GM18499 (cell line): ENCODE measurements around the gene GRAMD2B.
"Not testable (repeated sequence)": the region's sequence is repeated elsewhere in the genome, so short reads cannot be mapped to it uniquely, and the experiment has no call there.

Experiments
- ATAC-seq: cut with Tn5 transposase; IDR thresholded peaks from one replicate; pipeline ENCODE4 v1.9.1; 2021; ENCODE audit warnings: moderate number of reproducible peaks; ENCODE audit not compliant: insufficient read depth, unreplicated experiment

Gene GRAMD2B

GRCh38 chr5:126446498-126447224 is 23.5 kb downstream of the GRAMD2B start:
- ATAC-seq, result peak; percentile 28

GRCh38 chr5:126448720-126449119 is 25.5 kb downstream of the GRAMD2B start:
- ATAC-seq, result no peak

- ATAC-seq, result peak; percentile 77
These were observed 26.6 kb downstream of the GRAMD2B start for GRCh38 chr5:126449751-126450271.

DNA sequence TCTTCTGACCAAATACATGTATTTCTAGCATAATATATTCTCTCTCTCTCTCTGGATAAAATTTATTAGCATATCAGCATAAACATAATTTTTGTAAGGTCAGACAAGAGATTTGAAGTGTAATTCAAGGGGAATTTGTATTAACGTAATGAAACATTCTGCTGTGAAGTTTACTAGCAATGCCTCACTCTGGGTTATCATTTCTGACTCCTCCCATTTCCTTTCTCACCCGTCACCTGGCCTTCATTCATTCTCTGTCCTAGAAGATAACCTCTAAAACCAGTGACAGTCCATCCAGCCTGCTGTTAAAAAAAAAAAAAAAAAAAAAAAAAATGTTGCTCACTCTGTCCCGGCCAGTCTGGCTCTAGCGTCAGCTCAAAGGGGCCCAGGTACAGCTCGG is 27.1 kb downstream of the GRAMD2B start:
- ATAC-seq, result peak; percentile 42

- no peak for ATAC-seq
These were observed 27.7 kb downstream of the GRAMD2B start for GRCh38 chr5:126450907-126451306.

- no peak for ATAC-seq
These were observed 29.3 kb downstream of the GRAMD2B start for GRCh38 chr5:126452477-126452876.

GRCh38 chr5:126454081-126454480 is 30.9 kb downstream of the GRAMD2B start:
- no peak for ATAC-seq

- no peak for ATAC-seq
These were observed 31.3 kb downstream of the GRAMD2B start for GRCh38 chr5:126454535-126454934.

DNA sequence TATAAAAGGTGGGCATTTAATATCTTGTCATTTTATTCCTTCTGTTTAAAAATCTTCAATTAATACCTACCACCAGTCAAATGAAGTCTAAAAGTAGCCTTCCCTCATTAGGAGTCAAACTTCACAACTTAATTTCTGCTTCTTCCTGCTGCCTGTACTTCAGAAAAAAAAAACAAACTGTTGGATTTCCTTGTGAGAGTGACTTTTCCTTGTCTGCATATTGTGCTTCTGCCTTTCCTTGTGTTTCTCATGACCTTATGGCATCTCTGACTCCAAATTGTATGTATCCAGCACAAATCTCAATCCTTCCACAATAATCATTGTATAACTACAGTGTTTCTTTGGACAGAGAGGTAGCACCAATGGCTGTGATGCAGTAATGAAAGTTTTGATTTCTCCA is 32.1 kb downstream of the GRAMD2B start:
- ATAC-seq, result no peak

- no peak for ATAC-seq
These were observed 32.5 kb downstream of the GRAMD2B start for GRCh38 chr5:126455728-126456127.

DNA sequence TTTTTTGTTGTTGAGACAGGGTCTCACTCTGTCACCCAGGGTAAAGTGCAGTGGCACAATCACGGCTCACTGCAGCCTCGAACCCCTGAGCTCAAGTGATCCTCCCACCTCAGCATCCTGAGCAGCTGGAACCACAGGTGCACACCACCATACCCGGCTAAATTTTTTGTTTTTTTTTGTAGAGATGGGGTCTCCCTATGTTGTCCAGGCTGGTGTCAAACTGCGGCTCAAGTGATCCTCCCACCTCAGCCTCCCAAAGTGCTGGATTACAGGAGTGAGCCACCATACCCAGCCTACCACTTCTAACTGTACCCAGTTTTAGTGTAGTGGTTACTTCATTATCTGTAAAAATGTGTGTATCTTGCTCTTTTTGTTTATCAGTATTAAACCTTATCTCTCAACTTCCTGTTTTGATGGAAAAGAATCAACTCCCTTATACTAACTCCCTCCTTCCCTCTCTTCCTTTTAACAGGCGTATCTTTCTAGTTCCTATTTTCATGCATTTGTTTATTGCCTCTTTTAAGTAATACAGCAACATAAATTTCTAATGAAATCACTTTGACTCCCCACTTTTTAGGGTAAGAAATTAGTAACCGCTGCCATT is 33.1 kb downstream of the GRAMD2B start:
- no peak for ATAC-seq

GRCh38 chr5:126460459-126460858 is 37.2 kb downstream of the GRAMD2B start:
- no peak for ATAC-seq

DNA sequence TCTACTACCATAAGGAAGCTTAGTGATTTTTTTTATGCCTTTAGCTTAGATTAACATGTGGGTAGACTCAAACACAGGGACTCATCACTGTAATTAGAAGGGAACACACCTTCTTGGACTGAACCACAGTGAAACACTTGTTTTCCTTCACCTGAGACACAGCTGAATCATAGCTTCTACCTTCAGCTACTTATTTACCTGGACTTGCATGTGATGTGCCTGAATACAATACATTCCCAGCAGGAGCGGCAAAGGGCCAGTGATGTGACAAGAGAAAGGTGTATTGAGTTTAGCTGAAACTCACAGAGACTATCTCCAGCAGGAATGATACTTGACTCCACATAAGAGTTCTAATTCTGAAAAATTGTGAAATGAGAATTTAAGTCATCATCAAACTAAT is 37.8 kb downstream of the GRAMD2B start:
- ATAC-seq, result no peak

DNA sequence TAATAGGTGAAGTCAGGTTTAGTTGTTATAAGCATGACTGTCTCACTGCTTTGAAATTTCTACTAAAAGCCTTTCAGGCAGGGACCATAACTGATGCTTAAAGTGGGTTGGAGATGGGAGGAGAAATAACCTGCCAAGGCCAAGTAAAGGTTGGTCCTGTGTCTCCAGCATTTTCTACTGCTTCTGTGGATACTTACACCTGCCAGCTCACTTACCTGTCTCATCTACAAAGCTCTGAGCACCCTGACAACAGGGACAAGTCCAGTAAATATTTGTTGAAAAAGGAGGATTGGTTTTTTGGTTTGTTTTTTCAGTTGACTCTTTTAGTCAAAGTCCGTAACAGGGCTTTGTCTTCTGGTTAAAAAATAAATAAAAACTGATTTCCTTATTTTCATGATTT is 38.6 kb downstream of the GRAMD2B start:
- ATAC-seq, result no peak

DNA sequence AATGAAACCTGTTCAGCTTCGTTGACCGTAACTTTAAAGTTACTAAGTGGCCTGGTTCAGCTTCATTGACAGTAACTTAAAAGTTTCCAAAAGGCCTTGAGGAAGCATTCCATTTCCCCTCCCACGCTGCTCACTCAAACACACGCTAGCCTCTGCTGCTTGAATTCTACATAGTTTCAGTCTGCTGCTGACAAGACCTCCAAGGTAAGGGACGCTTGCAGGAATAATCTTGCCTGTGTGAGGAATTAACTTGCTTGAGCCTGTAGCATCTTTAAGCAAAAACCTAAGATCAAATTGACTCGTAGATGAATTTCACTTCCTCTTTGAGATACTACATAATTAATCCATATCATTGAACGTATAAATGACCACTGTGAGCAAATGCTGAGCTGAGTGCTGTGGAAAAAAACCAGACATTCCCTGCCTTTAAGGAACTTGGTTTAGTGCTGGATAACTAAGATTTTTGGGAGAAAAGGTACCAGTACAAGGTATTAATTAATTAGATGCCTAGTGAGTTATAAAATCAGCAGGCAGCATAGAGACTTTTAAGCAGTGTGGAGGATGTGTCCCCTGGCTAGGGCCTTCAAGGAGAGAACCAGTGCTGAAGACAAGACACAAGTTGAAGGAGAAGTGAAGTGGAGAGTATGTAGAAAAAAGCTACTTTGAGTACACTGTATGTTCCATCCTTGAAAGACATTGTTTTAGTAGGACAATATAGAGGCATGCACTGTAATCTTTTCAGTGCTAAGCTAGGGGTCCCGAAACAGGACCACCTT is 39.2 kb downstream of the GRAMD2B start:
- peak; percentile 64 for ATAC-seq

GRCh38 chr5:126464016-126464415 is 40.8 kb downstream of the GRAMD2B start:
- no peak for ATAC-seq

- no peak for ATAC-seq
These were observed 41.8 kb downstream of the GRAMD2B start for GRCh38 chr5:126464959-126465358.

DNA sequence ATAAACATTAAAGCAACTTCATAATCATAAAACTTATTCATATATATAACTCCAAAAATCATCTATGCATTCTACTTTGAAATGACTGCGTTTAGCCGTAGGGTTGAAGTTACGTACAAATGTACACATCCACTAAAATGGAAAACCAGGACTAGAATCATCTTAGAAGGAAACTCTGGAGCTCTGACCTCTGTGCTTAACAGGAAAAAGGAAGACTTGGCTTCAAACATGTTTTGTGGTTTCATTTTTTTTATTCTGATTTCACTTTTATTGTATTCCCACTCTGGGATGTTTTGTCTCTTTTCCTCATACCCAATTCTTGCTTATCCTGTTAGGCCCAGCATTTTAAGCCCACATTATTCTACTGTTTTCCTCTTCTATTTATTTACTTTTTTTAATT is 44.9 kb downstream of the GRAMD2B start:
- no peak for ATAC-seq

DNA sequence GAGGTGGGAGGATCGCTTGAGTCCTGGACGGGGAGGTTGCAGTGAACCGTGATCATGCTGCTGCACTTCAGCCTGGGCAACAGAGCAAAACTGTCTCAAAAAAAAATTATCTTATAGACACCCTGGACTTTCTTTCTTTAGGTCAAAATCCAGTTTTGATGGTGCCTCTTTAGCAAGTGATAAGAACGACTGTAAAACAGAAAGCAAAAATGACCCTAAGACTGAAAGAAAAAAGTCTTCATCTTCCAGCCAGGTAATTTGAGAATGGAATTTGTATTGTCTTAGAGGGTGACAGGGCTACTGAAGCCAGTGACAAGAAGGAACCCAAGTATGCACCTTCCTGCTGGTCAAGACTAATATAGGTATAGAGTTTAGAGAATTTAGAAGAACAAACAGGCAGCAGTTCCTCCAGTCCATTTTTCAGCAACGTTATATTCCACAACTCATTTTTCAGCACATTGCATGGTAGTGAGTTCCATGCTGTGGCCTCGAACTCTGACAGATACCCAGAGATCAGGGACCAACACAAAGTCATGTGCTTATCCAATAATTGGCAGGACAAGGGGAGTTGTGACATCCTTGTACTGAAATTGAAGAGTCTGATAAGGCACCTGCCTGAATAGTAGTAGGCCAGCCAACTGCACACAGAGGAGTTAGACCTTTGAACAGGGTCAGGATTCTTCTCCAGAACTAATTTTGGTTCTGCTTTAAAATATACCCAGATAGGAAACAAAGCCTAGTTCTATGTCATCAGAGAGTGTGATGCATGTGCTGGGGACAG is 46.5 kb downstream of the GRAMD2B start:
- no peak for ATAC-seq

DNA sequence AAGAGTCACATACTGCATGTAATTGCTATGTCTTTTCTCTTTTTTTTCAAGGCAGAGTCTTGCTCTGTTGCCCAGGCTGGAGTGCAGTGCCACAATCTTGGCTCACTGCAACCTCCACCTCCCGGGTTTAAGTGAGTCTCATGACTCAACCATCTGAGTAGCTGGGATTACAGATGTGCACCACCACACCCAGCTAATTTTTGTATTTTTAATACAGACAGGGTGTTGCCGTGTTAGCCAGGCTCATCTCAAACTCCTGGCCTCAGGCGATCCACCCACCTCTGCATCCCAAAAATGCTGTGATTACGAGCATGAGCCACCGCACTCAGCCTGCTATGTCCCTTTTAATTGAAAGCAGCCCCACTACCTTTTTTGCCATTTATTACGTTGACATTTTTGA is 47.3 kb downstream of the GRAMD2B start:
- ATAC-seq, result not testable (repeated sequence)
